Neural progenitor cell (in vitro differentiated cells): Measurements from ENCODE around the gene ANKRD28. TPM values are rescaled to one million over a fixed set of nuclear protein-coding genes. Genes with fewer than 3 reads are reported as not detected.

Experiments
- DNase-seq: peaks from one replicate; pipeline ENCODE4 v3.0.0-alpha.2; 2016; ENCODE audit warnings: low spot score
- H2AFZ ChIP-seq: fragments of 200-600 bp; sonication (generic); replicated peaks from 2 replicates; pipeline ENCODE4 v1.6.1; 2016; ENCODE audit warnings: antibody characterized with exemption
- H3F3A ChIP-seq: fragments of 200-600 bp; sonication (generic); 2 replicates; pipeline ENCODE4 v1.6.1; 2016; ENCODE audit warnings: antibody characterized with exemption, low read depth
- H3K27ac ChIP-seq: fragments of 200-600 bp; sonication (generic); 2 replicates; pipeline ENCODE4 v1.5.1; 2016; ENCODE audit warnings: mild to moderate bottlenecking
- H3K27me3 ChIP-seq: fragments of 200-600 bp; sonication (generic); 2 replicates; pipeline ENCODE4 v1.6.1; 2016; ENCODE audit warnings: mild to moderate bottlenecking, moderate library complexity
- H3K36me3 ChIP-seq: fragments of 200-600 bp; sonication (generic); 2 replicates; pipeline ENCODE4 v1.5.1; 2016
- H3K4me1 ChIP-seq: fragments of 200-600 bp; sonication (generic); 2 replicates; pipeline ENCODE4 v1.6.1; 2016; ENCODE audit warnings: mixed run types
- H3K4me2 ChIP-seq: fragments of 200-600 bp; sonication (generic); 2 replicates; pipeline ENCODE4 v1.6.1; 2016
- H3K4me3 ChIP-seq: fragments of 200-600 bp; sonication (generic); 2 replicates; pipeline ENCODE4 v1.5.1; 2016
- H3K79me2 ChIP-seq: fragments of 200-600 bp; sonication (generic); 2 replicates; pipeline ENCODE4 v1.6.1; 2016; ENCODE audit warnings: low read depth
- H3K9ac ChIP-seq: fragments of 200-600 bp; sonication (generic); 2 replicates; pipeline ENCODE4 v1.6.1; 2016
- H3K9me3 ChIP-seq: fragments of 200-600 bp; sonication (generic); 2 replicates; pipeline ENCODE4 v1.5.1; 2016; ENCODE audit warnings: low read depth
- H4K20me1 ChIP-seq: fragments of 200-600 bp; sonication (generic); 2 replicates; pipeline ENCODE4 v1.6.1; 2016; ENCODE audit warnings: low read depth
- H3K27ac Mint-ChIP-seq: 3 replicates; pipeline ENCODE4 v1.8.0; 2021; ENCODE audit warnings: mixed read lengths
- H3K27me3 Mint-ChIP-seq: 2 replicates; pipeline ENCODE4 v1.8.0; 2022; ENCODE audit warnings: low read depth, mild to moderate bottlenecking, inconsistent platforms, moderate library complexity, mixed read lengths; ENCODE audit not compliant: insufficient read depth
- H3K36me3 Mint-ChIP-seq: 3 replicates; pipeline ENCODE4 v1.8.0; 2021; ENCODE audit warnings: mixed read lengths
- H3K4me1 Mint-ChIP-seq: 3 replicates; pipeline ENCODE4 v1.8.0; 2021; ENCODE audit warnings: mixed read lengths
- H3K4me3 Mint-ChIP-seq: 3 replicates; pipeline ENCODE4 v1.8.0; 2021; ENCODE audit warnings: mild to moderate bottlenecking, moderate library complexity, mixed read lengths
- H3K9me3 Mint-ChIP-seq: 3 replicates; pipeline ENCODE4 v1.8.0; 2020; ENCODE audit warnings: mixed read lengths
- EZH2 ChIP-seq: fragments of 200-600 bp; sonication (generic); IDR thresholded peaks from 2 replicates; pipeline ENCODE4 v1.6.1; 2017; ENCODE audit warnings: antibody characterized with exemption, mild to moderate bottlenecking, moderate library complexity
- EZH2phosphoT487 ChIP-seq: fragments of 200-600 bp; sonication (generic); IDR thresholded peaks from 2 replicates; pipeline ENCODE4 v1.6.1; 2017; ENCODE audit warnings: antibody characterized with exemption
- total RNA-seq: library from RNA; depleted of rRNA; stranded (reverse); fragments of >200 nt; gene quantifications from 2 replicates; pipeline ENCODE4 v1.2.3, GENCODE V29; 2015; ENCODE audit warnings: low replicate concordance
- TF ChIP-seq, protein P1 (sequence below): fragments of 200-600 bp; sonication (generic); IDR thresholded peaks from 2 replicates; pipeline ENCODE4 v1.5.1; 2017; ENCODE audit warnings: antibody characterized with exemption, mild to moderate bottlenecking

ANKRD28 gene
- total RNA-seq, 1 donor from 2014 or later, result 36.4 TPM

- DNase-seq, result no peak
- TF ChIP-seq EZH2 (no peak), EZH2phosphoT487 (no peak)
- TF ChIP-seq, protein P1, sequence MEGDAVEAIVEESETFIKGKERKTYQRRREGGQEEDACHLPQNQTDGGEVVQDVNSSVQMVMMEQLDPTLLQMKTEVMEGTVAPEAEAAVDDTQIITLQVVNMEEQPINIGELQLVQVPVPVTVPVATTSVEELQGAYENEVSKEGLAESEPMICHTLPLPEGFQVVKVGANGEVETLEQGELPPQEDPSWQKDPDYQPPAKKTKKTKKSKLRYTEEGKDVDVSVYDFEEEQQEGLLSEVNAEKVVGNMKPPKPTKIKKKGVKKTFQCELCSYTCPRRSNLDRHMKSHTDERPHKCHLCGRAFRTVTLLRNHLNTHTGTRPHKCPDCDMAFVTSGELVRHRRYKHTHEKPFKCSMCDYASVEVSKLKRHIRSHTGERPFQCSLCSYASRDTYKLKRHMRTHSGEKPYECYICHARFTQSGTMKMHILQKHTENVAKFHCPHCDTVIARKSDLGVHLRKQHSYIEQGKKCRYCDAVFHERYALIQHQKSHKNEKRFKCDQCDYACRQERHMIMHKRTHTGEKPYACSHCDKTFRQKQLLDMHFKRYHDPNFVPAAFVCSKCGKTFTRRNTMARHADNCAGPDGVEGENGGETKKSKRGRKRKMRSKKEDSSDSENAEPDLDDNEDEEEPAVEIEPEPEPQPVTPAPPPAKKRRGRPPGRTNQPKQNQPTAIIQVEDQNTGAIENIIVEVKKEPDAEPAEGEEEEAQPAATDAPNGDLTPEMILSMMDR, result no peak
- Mint-ChIP-seq H3K4me3 (no peak overlapping the region), H3K9me3 (no peaks in the 10 kb centered on the region), H3K4me1 (peaks cover 4% of the 10 kb centered on the region), H3K27me3 (no peaks in the 10 kb centered on the region), H3K27ac (no peak overlapping the region), H3K36me3 (peaks cover 17% of the 10 kb centered on the region)
- H3K4me1 ChIP-seq, result peaks cover 12% of the 10 kb centered on the region
- no peaks in the 10 kb centered on the region for H3K9me3 ChIP-seq
- H3K27me3 ChIP-seq, result no peaks in the 10 kb centered on the region
- no peak overlapping the region for H3K4me2 ChIP-seq
- no peaks in the 10 kb centered on the region for H3K36me3 ChIP-seq
- no peaks in the 10 kb centered on the region for H4K20me1 ChIP-seq
- no peak overlapping the region for H3K4me3 ChIP-seq
- H3K27ac ChIP-seq, result no peak overlapping the region
- H3K79me2 ChIP-seq, result no peaks in the 10 kb centered on the region
- H2AFZ ChIP-seq, result no peak overlapping the region
- H3K9ac ChIP-seq, result no peak overlapping the region
- no peaks in the 10 kb centered on the region for H3F3A ChIP-seq
These were observed 69.0 kb downstream of the ANKRD28 start for GRCh38 chr3:15728766-15729165.

DNA sequence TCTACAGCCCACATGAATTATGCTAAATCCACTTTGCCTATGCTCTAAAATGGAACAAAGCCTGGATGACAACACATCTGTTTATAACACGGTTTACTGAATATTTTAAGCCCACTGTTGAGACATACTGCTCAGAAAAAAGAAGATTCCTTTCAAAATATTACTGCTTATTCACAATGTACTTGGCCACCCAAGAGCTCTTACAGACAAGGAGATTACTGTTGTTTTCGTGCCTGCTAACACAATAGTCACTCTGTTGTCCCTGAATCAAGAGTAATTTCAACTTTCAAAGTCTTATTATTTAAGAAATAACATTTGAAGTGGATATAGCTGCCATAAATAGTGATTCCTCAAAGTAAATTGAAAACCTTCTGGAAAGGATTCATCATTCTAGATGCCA, 70.9 kb downstream of the ANKRD28 start:
- Mint-ChIP-seq H3K27ac (no peak overlapping the region), H3K27me3 (no peaks in the 10 kb centered on the region), H3K36me3 (peaks cover 10% of the 10 kb centered on the region), H3K4me3 (no peak overlapping the region), H3K4me1 (peaks cover 4% of the 10 kb centered on the region), H3K9me3 (no peaks in the 10 kb centered on the region)
- no peak for DNase-seq
- Histone ChIP-seq H3K36me3 (no peaks in the 10 kb centered on the region), H4K20me1 (no peaks in the 10 kb centered on the region), H3K4me1 (peaks cover 12% of the 10 kb centered on the region), H3K4me3 (no peak overlapping the region), H2AFZ (no peak overlapping the region), H3K79me2 (no peaks in the 10 kb centered on the region), H3K4me2 (no peak overlapping the region), H3K27ac (no peak overlapping the region), H3K27me3 (no peaks in the 10 kb centered on the region), H3K9ac (no peak overlapping the region), H3F3A (no peaks in the 10 kb centered on the region), H3K9me3 (no peaks in the 10 kb centered on the region)
- TF ChIP-seq EZH2phosphoT487 (no peak), EZH2 (no peak)
- TF ChIP-seq, protein P1, result no peak

- Histone ChIP-seq H3K27me3 (no peaks in the 10 kb centered on the region), H3K4me3 (no peak overlapping the region), H3K36me3 (peaks cover under 1% of the 10 kb centered on the region), H3K27ac (peak overlapping the region; percentile 65), H4K20me1 (no peaks in the 10 kb centered on the region), H3K4me2 (peak overlapping the region; percentile 36), H3K79me2 (no peaks in the 10 kb centered on the region), H3F3A (no peaks in the 10 kb centered on the region), H3K9me3 (no peaks in the 10 kb centered on the region), H3K4me1 (peaks cover 12% of the 10 kb centered on the region), H2AFZ (no peak overlapping the region), H3K9ac (no peak overlapping the region)
- no peak overlapping the region for H3K4me3 Mint-ChIP-seq
- H3K36me3 Mint-ChIP-seq, result peaks cover 8% of the 10 kb centered on the region
- no peaks in the 10 kb centered on the region for H3K27me3 Mint-ChIP-seq
- peaks cover 4% of the 10 kb centered on the region for H3K4me1 Mint-ChIP-seq
- no peak for DNase-seq
- H3K27ac Mint-ChIP-seq, result peak overlapping the region; percentile 32
- no peaks in the 10 kb centered on the region for H3K9me3 Mint-ChIP-seq
- TF ChIP-seq, protein P1, result no peak
- no peak for TF ChIP-seq EZH2phosphoT487
- no peak for TF ChIP-seq EZH2
These were observed 71.7 kb downstream of the ANKRD28 start for GRCh38 chr3:15726043-15726442.
